AG08396 (cell line): ENCODE measurements around the gene PRIM2.
"Not testable (repeated sequence)": the region's sequence is repeated elsewhere in the genome, so short reads cannot be mapped to it uniquely, and the experiment has no call there.

Experiments
- DNase-seq: peaks from one replicate; pipeline ENCODE4 v3.0.0; 2012; ENCODE audit warnings: low spot score, mixed read lengths

The PRIM2 gene, protein sequence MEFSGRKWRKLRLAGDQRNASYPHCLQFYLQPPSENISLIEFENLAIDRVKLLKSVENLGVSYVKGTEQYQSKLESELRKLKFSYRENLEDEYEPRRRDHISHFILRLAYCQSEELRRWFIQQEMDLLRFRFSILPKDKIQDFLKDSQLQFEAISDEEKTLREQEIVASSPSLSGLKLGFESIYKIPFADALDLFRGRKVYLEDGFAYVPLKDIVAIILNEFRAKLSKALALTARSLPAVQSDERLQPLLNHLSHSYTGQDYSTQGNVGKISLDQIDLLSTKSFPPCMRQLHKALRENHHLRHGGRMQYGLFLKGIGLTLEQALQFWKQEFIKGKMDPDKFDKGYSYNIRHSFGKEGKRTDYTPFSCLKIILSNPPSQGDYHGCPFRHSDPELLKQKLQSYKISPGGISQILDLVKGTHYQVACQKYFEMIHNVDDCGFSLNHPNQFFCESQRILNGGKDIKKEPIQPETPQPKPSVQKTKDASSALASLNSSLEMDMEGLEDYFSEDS

DNA sequence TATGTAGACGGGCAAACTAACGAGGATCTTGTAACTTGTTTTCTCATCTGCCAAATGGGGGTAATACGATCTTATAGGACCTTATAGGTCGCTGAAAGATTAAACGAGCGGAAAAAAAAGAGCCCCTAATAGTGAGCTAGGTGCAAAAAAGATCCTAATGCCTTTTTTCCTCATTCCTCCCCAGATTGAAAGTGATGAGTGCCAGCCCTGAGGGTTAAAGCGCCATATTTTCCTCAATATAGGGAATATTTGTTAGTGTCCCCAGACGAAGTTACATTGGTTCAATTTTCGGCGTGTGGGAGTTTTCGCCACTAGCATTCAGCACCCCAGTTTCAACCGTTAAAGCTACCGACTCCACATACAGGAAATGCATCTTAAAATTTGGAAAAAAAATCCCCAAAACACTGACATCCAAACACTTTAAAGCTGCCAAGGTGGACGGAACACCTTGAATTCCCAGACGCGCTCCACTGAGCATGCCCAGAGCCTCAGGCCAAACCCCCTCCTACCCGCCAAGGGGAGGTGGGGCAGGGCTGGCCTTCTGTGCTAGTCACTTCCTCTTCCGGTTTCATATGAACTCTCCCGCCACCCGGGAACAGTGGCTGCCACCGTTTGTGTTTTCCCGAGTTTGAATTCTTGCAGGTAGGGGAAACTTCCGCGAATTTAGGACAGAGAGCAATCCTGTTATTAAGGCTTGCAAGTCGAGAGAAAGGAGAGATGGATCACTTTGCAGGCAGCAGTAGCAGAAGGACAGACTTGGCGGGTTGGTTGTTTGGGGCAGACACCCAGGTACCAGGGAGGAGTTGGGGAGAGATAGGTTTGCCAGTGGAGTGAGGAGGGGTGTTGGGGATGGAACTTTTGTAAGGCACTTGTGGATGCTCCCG lies at the start of gene PRIM2:
PRIM2 (plus strand) TSS at position 571 of the 884 bp plus-strand sequence. CDS start 816 bp downstream, outside the sequence.
- peak; percentile 90 for DNase-seq

DNA sequence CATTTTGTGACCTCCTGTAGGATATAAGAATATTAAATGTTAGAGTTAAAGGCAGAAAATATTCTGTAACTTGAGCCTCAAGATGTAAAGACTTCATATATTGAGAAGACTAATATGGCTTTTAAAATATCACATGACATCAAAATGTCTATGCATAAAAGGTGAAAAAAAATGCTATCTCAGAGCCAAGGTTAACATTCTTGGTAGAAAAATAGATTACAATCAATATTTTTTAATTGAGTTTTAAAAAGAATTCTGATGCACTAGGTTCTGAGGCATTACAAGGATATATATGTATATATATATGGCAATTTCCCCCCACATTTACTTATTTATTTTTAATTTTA lies 49.2 kb upstream of the PRIM2 start:
- no peak for DNase-seq

DNA sequence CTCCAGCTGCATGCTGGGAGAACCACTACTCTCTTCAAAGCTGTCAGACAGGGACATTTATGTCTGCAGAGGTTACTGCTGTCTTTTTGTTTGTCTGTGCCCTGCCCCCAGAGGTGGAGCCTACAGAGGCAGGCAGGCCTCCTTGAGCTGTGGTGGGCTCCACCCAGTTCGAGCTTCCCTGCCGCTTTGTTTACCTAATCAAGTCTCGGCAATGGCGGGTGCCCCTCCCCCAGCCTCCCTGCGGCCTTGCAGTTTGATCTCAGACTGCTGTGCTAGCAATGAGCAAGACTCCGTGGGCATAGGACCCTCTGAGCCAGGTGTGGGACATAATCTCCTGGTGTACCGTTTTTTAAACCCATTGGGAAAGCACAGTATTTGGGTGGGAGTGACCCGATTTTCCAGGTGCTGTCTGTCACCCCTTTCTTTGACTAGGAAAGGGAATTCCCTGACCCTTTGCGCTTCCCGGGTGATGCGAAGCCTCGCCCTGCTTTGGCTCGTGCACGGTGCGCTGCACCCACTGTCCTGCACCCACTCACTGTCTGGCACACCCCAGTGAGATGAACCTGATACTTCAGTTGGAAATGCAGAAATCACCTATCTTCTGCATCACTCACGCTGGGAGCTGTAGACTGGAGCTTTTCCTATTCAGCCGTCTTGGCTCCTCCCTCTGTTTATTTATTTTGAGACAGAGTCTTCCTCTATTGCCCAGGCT lies 43.2 kb upstream of the PRIM2 start:
- DNase-seq, result not testable (repeated sequence)

DNA sequence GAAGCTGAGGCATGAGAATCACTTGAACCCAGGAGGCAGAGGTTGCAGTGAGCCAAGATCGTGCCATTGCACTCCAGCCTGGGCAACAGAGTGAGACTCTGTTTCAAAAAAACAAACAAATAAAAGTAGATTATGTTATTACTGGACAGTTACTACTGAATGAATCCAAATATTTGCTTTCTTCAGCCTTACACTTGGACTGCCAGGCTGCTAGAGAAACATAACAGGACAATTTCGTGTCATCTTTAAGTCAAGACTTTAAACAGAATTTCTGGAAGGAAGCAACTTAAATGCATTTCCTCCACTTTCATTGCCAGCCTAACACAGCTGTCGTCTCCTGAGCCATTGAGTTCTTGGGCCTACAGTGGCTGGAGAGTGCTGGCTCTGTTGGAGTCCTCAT lies 42.0 kb upstream of the PRIM2 start:
- no peak for DNase-seq

DNA sequence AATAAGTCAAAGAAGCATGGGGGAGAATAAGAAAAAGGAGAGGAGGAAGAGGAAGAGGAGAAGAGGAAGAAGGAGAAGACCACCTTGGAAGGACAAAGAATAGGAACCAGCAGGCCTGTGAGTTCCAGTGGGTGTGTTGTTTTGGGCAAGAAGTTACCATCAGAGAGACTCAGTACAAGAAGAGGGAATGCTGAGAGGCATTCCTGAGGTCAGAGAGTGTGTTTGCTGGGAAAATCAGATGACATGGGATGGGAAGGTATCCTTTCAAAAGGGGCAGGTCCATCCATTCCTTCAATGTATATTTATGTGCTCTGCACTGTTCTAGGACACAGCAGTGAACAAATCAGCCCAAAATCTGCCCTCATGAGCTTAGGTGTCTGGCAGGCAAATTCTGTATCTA lies 40.5 kb upstream of the PRIM2 start:
- DNase-seq, result peak; percentile 33

DNA sequence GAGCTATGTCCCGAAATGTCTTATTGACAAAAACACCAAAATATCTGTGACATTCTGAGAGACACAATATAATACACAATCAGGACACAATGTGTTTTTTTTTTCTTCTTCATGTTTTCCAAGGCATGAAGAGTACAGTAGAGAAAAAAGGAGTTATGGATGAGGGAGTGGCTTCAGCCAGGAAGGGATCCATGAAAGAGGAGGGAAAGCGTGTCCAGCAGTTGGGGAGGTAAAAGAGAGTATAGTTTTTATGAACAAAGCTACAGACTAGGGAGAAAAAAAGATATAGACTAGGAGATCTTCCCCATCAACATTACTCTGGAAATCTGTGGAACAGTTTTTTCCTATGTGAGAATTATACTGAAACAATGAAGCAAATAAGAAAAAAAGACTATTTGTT lies 38.9 kb upstream of the PRIM2 start:
- DNase-seq, result no peak

DNA sequence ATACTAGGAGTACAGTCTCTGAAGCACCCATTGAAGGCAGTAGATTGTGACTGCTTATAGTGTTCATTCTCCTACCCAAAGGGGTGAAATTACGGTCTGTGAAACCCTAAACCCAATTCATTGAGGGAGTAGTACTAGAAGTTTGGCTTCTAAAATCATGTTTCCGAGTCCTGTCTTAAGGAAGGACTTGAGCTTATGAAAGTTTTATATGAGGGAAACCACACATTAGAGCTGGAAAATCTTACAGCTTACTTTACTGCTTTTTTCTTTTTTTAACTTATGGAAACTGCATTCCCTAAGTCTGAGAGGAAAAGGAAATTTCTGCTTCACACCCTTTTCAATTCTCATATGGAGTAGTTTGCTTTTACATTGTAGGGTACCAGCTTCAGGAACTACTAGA lies 38.4 kb upstream of the PRIM2 start:
- DNase-seq, result no peak

DNA sequence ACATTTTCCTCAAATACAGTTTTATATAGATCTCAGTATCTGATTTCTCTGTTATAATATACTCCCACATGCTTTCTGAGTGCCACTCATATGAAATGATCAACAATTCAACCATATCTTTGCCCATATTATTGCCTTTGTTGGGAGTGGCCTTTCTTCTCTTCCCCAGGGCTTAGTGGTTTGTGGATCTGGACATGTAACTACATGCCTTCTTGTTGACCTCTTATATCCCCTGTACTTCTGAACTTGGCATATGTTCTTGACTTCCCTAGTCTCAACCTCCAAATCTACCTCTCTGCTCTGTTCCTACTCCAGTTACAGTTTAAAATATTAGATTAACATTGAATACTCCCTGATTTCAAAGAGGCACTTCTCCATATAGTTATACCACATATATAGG lies 34.3 kb upstream of the PRIM2 start:
- DNase-seq, result no peak

DNA sequence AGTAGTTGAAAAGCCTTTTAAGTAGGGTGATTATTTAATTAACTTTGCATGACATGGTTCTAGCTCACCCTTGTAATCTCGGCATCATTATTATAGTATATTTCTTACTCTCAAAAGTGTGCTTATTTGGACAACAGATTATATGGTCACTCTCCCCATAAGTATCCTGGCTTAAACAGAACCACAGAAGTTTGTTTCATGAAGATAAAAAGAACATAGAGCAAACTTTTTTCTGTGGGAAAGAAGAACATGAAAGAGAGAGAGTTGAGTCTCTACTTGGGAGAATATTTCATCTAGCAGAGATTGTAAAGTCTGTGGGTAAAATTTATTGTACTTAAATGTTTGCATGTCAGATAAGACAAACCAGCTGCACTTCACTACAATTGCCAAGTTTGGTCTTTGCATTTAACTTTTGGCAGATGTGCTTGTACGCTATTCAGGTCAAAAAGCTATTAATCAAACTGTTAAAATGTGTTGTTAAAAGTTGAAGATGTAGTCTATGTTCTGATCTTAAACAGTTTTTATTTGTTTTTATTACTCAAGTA lies 33.4 kb upstream of the PRIM2 start:
- no peak for DNase-seq

DNA sequence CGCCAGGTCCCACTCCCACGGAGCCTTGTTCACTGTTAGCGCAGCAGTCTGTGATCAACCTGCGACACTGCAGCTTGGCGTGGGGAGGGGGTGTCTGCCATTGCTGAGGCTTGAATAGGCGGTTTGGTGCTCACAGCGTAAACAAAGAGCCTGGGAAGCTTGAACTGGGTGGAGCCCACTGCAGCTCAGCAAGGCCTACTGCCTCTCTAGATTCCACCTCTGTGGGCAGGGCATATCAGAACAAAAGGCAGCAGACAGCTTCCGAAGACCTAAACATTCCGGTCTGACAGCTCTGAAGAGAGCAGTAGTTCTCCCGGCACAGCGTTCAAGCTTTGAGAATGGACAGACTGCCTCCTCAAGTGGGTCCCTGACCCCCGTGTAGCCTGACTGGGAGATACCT lies 29.3 kb upstream of the PRIM2 start:
- DNase-seq, result not testable (repeated sequence)

DNA sequence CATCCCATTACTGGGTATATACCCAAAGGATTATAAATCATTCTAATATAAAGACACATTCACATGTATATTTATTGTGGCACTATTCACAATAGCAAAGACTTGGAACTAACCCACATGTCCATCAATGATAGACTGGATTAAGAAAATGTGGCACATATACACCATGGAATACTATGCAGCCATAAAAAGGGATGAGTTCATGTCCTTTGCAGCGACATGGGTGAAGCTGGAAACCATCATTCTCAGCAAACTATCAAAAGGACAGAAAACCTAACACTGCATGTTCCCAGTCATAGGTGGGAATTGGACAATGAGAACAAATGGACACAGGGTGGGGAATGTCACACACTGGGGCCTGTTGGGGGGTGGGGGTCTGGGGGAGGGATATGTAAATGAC lies 24.0 kb upstream of the PRIM2 start:
- not testable (repeated sequence) for DNase-seq

DNA sequence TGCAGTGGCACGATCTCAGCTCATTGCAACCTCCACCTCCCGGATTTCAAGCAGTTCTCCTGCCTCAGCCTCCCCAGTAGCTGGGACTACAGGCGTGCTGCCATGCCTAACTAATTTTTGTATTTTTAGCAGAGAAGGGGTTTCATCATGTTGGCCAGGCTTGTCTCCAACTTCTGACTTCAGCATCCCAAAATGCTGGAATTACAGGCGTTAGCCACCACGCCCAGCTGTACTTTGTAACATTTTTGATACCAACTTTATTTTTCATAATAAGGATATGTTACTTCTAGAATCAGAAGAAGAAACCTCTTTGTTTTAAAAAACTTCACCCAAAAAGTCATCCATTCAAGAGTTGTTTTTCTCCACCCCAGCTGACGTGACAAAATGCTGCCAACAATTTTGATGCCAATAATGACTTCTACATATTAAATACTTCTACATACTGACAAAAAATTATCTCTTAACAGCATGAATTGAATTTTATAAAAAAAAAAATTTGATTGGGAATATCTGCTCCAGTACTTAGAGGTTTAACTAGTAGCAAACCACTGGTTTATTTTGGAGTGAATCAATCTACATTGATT lies 22.5 kb upstream of the PRIM2 start:
- DNase-seq, result no peak

DNA sequence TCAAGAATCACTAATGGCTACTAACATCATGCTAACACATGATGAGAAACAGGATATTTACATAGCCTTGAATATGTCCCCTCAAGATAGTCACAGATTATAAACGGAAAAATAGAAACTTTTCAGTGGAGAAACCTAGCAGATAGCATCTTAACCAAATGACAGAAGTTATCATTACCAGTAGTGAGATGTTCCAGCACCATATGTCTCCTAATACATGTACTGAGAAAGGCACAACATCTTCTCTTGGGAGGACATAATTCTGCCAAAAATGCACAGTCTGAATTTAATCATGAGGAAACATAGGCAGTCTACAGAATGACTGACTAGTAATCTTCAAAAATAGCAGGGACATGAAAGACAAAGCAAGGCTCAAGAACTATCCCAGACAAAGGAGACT lies 19.9 kb upstream of the PRIM2 start:
- DNase-seq, result no peak

DNA sequence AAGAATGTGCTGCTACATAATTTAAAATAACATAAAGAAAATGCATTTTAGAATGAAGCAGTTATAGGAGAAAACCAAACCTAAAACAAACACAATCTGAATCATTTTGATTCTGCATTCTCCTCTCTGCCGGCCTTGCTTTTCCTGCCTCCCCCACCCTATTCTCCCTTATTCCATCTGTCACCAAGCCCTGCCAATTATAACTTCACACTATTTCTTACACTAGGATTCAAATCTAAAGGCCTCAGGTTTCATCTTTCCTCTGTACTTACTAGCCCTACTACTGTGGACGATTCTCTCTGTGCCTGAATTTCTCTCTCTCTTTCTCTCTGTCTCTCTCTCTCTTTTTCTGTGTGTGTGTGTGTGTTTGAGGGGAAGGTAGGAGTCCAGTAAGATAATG lies 18.7 kb upstream of the PRIM2 start:
- DNase-seq, result no peak

DNA sequence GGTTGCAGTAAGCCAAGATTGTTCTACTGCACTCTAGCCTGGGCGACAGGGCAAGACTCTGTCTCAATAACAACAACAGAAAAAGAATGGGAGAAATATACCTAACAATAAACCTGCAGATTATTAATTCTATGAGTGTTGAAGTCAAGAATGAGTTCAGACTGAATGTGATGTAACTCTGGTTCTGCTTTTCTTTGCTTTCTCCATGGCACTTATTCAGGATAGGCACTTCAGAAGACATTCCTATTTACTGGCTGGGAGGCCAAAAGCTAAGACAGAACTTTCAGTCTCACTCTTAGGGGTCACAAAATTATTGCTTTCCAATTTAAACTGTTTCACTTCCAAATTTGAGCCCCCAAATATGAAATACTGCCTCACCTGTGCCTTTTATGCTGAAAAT lies 15.7 kb upstream of the PRIM2 start:
- DNase-seq, result no peak

DNA sequence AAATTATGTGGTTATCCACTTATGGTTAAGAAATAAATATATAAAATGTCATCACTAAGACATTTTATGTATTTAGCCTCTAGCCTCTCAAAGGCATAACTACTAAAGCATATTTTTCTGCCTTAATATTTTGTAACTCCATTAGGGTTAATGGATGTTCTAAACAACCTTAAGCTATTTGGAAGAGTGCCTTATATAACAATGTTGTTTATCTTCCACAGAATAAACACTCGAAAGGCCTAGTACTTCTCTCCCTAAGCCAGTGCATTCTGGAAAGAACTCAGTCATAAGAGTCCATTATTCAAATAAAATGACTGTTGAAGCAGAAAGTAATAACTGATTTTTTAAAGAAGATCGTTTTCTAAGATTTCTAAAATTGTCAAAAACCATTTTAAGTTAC lies 15.0 kb upstream of the PRIM2 start:
- DNase-seq, result no peak

DNA sequence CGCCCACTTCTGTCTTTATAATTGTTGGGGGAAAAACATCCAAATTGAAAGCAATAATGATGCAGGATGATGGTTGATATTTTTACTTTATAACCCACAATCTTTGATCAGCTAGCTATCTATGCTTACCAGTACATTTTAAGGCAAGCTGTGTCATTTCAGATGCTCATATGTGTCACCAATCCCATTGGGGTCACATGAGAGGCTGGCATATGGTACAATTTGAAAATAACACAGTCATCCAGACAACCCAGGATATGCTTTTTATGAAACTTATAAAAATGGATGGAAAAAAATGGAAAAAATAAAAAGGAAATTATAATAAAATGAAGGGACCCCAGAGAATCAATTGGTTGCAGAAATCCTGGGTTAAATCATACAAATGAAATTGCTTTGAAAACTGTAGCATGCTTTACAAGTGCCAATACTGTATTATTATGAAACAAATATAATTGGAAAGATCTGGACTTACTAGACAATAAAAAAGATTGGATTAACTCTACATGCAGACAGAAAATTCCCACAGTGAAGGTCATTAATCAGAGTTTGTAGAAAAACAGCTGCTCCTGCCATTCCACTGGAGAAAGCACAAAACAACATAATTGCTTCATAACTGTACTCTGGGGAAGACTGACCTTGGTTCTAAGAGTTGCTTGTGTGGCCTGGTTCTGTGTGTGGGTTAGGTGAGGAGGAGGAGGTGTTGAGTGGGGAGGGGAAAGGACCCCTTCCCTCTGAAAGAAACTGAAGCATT lies 13.3 kb upstream of the PRIM2 start:
- DNase-seq, result no peak

DNA sequence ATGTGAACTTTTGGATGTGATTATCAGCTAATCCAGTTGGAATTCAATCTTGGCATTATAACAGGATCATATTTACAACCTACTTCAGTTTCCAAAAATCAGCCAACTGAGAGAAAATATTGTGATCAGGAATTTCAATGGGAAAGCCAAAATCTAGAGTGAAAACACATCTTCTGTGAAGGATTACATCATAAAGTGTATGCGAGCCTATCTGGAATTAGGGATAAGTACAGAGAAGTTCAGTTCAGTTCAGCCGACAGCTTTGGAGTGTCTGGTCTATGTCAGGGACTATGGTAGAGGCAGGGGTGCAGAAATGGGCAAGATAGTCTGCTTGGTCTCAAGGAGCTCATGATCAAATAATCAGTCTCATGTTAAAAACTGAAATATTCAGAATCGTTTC lies 12.3 kb upstream of the PRIM2 start:
- DNase-seq, result no peak

DNA sequence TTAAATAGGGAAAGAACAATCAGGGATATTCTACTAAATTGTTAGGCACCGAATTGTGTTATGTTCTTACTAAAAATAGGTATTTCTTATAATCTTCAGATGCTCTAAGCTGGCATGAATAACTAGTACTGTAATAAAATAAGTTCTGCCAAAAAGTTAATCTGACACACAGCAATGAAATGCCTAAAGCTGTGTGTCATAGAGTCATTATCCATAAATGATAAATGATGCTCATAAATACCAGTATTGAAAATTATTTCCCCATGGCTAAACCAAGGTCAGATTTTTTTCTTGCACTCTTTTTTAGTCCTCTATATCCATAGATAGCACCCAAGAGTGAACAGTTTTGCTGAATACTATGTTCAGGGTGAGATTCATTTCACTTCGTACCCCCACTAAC lies 11.7 kb upstream of the PRIM2 start:
- peak; percentile 20 for DNase-seq

DNA sequence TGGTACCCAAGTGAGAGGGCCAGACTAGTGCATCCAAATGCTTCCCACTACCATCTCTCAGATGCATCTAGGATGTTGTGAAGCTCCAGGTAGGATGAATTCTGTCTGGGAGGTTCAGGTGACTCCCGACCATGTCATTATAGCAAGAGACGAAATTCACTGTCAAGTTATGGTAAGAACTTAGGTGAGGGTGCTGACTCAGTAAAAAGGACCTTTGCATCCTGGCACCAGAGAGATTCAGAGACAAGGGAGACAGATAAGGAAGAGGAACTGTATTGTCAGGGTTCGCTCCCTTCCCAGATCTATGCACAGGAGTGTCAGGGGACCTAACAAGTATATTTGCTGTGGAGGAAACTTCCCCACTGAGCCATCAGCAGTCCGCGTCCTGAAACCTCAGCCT lies 11.2 kb upstream of the PRIM2 start:
- DNase-seq, result no peak

DNA sequence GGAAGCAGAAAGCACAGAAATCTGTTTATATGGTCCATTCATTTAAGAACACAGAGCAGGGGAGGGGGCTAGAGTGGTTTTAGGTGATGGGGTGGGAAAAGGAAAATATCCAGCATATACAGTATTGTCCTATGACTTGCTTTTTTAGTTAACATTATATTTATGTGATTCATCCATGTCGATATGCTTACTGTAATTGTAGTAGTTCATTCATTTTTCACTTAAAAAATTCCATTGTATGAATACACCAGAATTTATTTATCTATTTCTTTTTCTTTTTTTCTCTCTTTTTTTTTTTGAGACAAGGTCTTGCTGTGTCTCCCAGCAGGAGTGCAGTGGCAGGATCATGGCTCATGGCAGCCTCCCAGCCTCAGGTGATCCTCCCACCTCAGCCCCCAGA lies 9.6 kb upstream of the PRIM2 start:
- DNase-seq, result no peak
